HG03558 (cell line): ENCODE measurements around the gene ACAD8.
A peak's percentile ranks its signal among the peaks of the same experiment; 100 is the strongest.

ENCODE experiments used
- ATAC-seq: cut with Tn5 transposase; IDR thresholded peaks from one replicate; pipeline ENCODE4 v1.9.1; 2021; ENCODE audit warnings: moderate number of reproducible peaks; ENCODE audit not compliant: unreplicated experiment; ENCODE audit errors: extremely low read depth

ACAD8 gene

GRCh38 chr11:134253188-134253993, at the start of gene ACAD8, which contains the start of gene THYN1:
ACAD8 (plus strand) TSS chr11:134253568; CDS start chr11:134253601, 33 bp downstream.
THYN1 (minus strand) TSS chr11:134253352; CDS start chr11:134252882, 470 bp downstream.
- ATAC-seq: peak; percentile 99

GRCh38 chr11:134205729-134206128, 47.6 kb upstream of the ACAD8 start:
- ATAC-seq: no peak

- ATAC-seq: no peak
These were observed 47.2 kb upstream of the ACAD8 start for GRCh38 chr11:134206185-134206584.

- no peak for ATAC-seq
These were observed 45.7 kb upstream of the ACAD8 start for GRCh38 chr11:134207538-134208239.

- ATAC-seq: no peak
These were observed 37.5 kb upstream of the ACAD8 start for GRCh38 chr11:134215836-134216235.

GRCh38 chr11:134216816-134217215, 36.6 kb upstream of the ACAD8 start:
- ATAC-seq: no peak

GRCh38 chr11:134223121-134223520, 30.2 kb upstream of the ACAD8 start:
- ATAC-seq: no peak

- peak; percentile 57 for ATAC-seq
These were observed 29.3 kb upstream of the ACAD8 start, which contains the start of the genes NCAPD3 and VPS26B for GRCh38 chr11:134223836-134224709. NCAPD3 (minus strand) TSS chr11:134223967; CDS start chr11:134223926, 41 bp downstream. VPS26B (plus strand) TSS chr11:134224671; CDS start chr11:134225123, 452 bp downstream.

- no peak for ATAC-seq
These were observed 28.4 kb upstream of the ACAD8 start for GRCh38 chr11:134224710-134225664.

- ATAC-seq: no peak
These were observed 26.5 kb upstream of the ACAD8 start for GRCh38 chr11:134226806-134227325.

GRCh38 chr11:134228625-134229024, 24.7 kb upstream of the ACAD8 start:
- ATAC-seq: peak; percentile 32

GRCh38 chr11:134229126-134229790, 24.1 kb upstream of the ACAD8 start:
- ATAC-seq: no peak

- ATAC-seq: no peak
These were observed 23.0 kb upstream of the ACAD8 start for GRCh38 chr11:134230339-134230738.

- no peak for ATAC-seq
These were observed 21.3 kb upstream of the ACAD8 start for GRCh38 chr11:134231958-134232659.

GRCh38 chr11:134233729-134234179, 19.6 kb upstream of the ACAD8 start:
- ATAC-seq: no peak

- no peak for ATAC-seq
These were observed 18.0 kb upstream of the ACAD8 start for GRCh38 chr11:134235399-134235798.

- ATAC-seq: no peak
These were observed 16.4 kb upstream of the ACAD8 start for GRCh38 chr11:134236834-134237556.
